ENCODE data around the gene LMAN1. TPM values are rescaled to one million over a fixed set of nuclear protein-coding genes. Genes with fewer than 3 reads are reported as not detected.

The LMAN1 gene
- total and polyA plus RNA-seq, 2 of the 13 experiments (the other 11 are each of a cell fraction or from before 2014, with no cell fraction given) = 127 to 131 TPM

GRCh38 chr18:59279722-59280121 lies 79.3 kb downstream of the LMAN1 start (continued):
- TF ChIP-seq PAXIP1 (CRISPR knock-in tag; conservative IDR thresholded peaks at IDR 0.05) (no peak), XRCC5 (optimal IDR thresholded peaks at IDR 0.05; ENCODE audit: low read length) (no peak), CEBPZ (IDR thresholded peaks at IDR 0.05; ENCODE audit: low read length) (no peak), ZNF430 (CRISPR knock-in tag; IDR thresholded peaks at IDR 0.05) (no peak), ZNF260 (CRISPR knock-in tag; IDR thresholded peaks at IDR 0.05; ENCODE audit: borderline replicate concordance, low read depth) (no peak), ZNF674 (CRISPR knock-in tag; IDR thresholded peaks at IDR 0.05; ENCODE audit: low read depth) (no peak), ZNF569 (CRISPR knock-in tag; IDR thresholded peaks at IDR 0.05; ENCODE audit: borderline replicate concordance) (no peak)
